ENCODE results near the gene GPHN. TPM values are rescaled to one million over a fixed set of nuclear protein-coding genes. Genes with fewer than 3 reads are reported as not detected.

The GPHN gene
- total and polyA plus RNA-seq, 2 of the 8 experiments (the other 6 are each of a cell fraction or from before 2014, with no cell fraction given): 6.0 to 16.0 TPM

DNA sequence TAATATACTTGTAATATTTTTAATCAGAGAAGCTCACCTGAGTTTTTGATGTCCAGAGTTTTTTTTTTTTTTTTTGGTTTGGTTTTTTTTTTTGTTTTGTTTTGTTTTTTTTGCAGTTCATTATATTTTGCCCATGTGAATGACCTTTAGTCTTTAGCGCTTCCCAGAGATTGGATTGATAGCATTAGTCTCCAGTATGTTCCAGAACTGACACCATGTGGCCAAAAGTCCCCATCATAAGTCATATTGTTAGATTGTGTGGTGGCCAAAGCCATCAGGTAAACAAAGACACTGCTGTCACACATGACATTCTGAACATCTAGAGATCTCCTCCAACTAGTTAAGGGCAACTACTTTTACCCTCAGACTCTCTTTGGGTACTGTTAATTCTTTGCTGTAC lies 408.5 kb downstream of the GPHN start:
- Histone ChIP-seq H3K36me3 (ENCODE audit: control insufficient read depth in 2 of 4, insufficient read depth in 4 of 4, low read length in 3 of 4) (no peaks in the 10 kb centered on the region), H3K4me3 (ENCODE audit: extremely low read depth in 1 of 4, insufficient read depth in 2 of 4, low read depth in 3 of 4, low read length in 4 of 4) (no peak overlapping the region), H2AFZ (ENCODE audit: low read length) (no peak overlapping the region), H3K27ac (ENCODE audit: low read depth, low read length) (no peak overlapping the region), H3K56ac (replicated peaks; ENCODE audit: insufficient read length, low read depth, low read length) (no peak overlapping the region), H3K9ac (replicated peaks in 1 of 4; ENCODE audit: extremely low read depth in 1 of 4, low read depth in 3 of 4, low read length in 3 of 4) (no peak overlapping the region), H4K5ac (ENCODE audit: insufficient read length, low read depth, low read length) (no peak overlapping the region), H3K14ac (ENCODE audit: insufficient read length) (no peak overlapping the region), H2BK15ac (ENCODE audit: low read length) (no peak overlapping the region), H4K20me1 (replicated peaks in 1 of 2; ENCODE audit: control insufficient read depth in 1 of 2, insufficient read depth in 2 of 2, low read length in 2 of 2) (no peaks in the 10 kb centered on the region), H4K91ac (replicated peaks; ENCODE audit: insufficient read length, low read length) (no peak overlapping the region), H3K23me2 (ENCODE audit: low read depth, low read length) (no peaks in the 10 kb centered on the region), H2BK20ac (ENCODE audit: low read length) (no peak overlapping the region), H2BK120ac (replicated peaks; ENCODE audit: low read depth, low read length) (no peak overlapping the region), H2AK5ac (ENCODE audit: low read depth, low read length) (no peak overlapping the region), H3K4me2 (ENCODE audit: insufficient read depth in 1 of 2, low read depth in 2 of 2, low read length in 2 of 2) (no peak overlapping the region), H3K4me1 (replicated peaks in 1 of 4; ENCODE audit: control insufficient read depth in 3 of 4, insufficient read depth in 4 of 4, low read length in 3 of 4) (no peaks in the 10 kb centered on the region), H3K79me1 (ENCODE audit: low read depth, low read length) (no peaks in the 10 kb centered on the region), H3K18ac (ENCODE audit: extremely low read depth, low read length) (no peak overlapping the region), H3K9me3 (ENCODE audit: insufficient read depth in 2 of 2, low read depth in 1 of 2, low read length in 1 of 2) (no peaks in the 10 kb centered on the region), H3K4ac (replicated peaks; ENCODE audit: insufficient read length, low read depth, low read length) (no peak overlapping the region), H2BK5ac (ENCODE audit: low read depth, low read length) (no peak overlapping the region), H3K23ac (ENCODE audit: insufficient read length) (no peak overlapping the region), H3K27me3 (replicated peaks in 1 of 4; ENCODE audit: control insufficient read depth in 3 of 4, extremely low read depth in 1 of 4, insufficient read depth in 3 of 4, low read length in 3 of 4) (no peaks in the 10 kb centered on the region), H4K8ac (ENCODE audit: extremely low read depth, insufficient read depth, low read length) (no peak overlapping the region), H3K79me2 (ENCODE audit: control insufficient read depth in 1 of 2, insufficient read depth in 2 of 2, low read length in 2 of 2) (no peaks in the 10 kb centered on the region), H2BK12ac (ENCODE audit: low read depth, low read length) (no peak overlapping the region)
- CTCF ChIA-PET (ENCODE audit: partially characterized antibody): no interaction called here
- WGBS, 2 experiments (ENCODE audit: extremely low coverage in 1 of 2, insufficient coverage in 1 of 2, insufficient read length in 1 of 2, insufficient replicate concordance in 2 of 2, low coverage in 1 of 2, low lambda C conversion rate in 2 of 2, missing lambda C conversion rate in 1 of 2): 86% methylated on average over 1 of the region's 1 CpG; no CpG with 5 or more reads in 1 of the 2 experiments
- no peak for TF ChIP-seq FOSL1 (IDR thresholded peaks at IDR 0.05; ENCODE audit: insufficient read depth, low read depth, low read length)
- no peak for TF ChIP-seq POLR2AphosphoS5 (IDR thresholded peaks at IDR 0.05; ENCODE audit: low read depth, low read length)
- no peak for TF ChIP-seq TAF1 (IDR thresholded peaks at IDR 0.05; ENCODE audit: low read depth, low read length)
- TF ChIP-seq, protein P1, sequence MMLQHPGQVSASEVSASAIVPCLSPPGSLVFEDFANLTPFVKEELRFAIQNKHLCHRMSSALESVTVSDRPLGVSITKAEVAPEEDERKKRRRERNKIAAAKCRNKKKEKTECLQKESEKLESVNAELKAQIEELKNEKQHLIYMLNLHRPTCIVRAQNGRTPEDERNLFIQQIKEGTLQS (IDR thresholded peaks at IDR 0.05; ENCODE audit: insufficient read depth, low read depth, low read length): no peak
- FAIRE-seq: no peak
- POLR2A ChIA-PET (ENCODE audit: partially characterized antibody): no interaction called here
- no peak for DNase-seq (ENCODE audit: low read depth in 1 of 2, low spot score in 2 of 2)

Measured in H1 (cell line).